HepG2 (cell line): ENCODE data around the gene TNFRSF25.

Experiments
- CEBPG ChIP-seq: IDR thresholded peaks from 2 replicates; pipeline ENCODE4 v1.6.1; 2016
- ELF3 ChIP-seq: IDR thresholded peaks from 2 replicates; pipeline ENCODE4 v1.6.1; 2016; ENCODE audit warnings: missing genetic modification reagents, missing compliant biosample characterization
- ZNF501 ChIP-seq: sonication (generic); formaldehyde crosslinking; IDR thresholded peaks from 2 replicates; pipeline ENCODE4 v1.5.1; 2020; ENCODE audit warnings: mild to moderate bottlenecking, moderate library complexity, missing genetic modification reagents

DNA sequence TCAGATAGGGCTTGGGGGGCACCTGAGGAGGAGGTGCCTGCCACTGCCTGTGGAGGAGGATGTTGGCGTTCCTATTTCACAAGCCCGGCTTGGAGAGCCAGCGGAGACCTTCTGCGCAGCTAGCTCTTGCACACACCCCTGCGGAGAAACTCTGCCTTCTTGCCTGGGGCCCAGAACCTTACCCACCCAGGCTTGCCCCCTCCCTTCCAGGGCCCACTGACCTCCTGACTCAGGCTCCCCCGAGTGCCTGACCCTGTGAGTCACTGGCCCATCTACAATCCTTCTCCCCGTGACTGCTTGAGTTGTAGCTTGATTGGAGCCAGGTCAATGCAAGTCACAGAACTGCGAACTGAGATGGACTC lies 49.7 kb downstream of the TNFRSF25 start:
- no peak for TF ChIP-seq CEBPG
- TF ChIP-seq ZNF501 (CRISPR knock-in tag): no peak
- TF ChIP-seq ELF3 (CRISPR knock-in tag): no peak
